ENCODE measurements around the gene ADSS1.
A peak's percentile ranks its signal among the peaks of the same experiment; 100 is the strongest.

Gene ADSS1

GRCh38 chr14:104687601-104688504 lies 36.2 kb upstream of the ADSS1 start:
- DNase-seq: peak; percentile 15

DNA sequence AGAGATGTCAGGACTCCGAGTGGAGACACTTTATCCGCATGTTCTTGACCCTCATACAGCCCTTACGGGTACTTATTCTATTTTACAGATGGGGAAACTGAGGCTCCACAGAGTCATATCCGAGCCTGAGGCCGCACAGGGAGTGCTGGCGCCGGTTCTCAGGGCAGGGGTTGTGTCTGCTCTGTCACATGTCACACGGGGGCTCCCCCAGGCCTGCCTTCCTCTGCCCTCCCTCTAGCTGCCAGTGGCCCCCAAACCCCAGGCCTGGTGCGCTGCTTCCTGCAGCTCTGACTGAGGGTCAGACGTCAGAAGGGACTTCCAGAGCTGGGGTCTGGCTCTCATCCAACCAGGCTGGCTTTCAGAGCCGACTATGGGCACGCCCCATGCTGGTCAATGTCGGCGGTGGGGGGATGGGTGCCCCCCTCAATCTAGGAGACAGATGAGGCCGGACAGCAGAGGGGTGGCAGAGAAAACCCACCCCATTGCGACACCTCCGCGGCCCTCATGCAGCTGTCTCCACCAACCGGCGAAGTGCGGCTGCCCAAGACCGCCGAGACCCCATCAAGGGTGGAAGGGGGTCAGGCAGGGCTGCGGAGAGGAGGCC lies 35.4 kb upstream of the ADSS1 start:
- DNase-seq: no peak

GRCh38 chr14:104689109-104689880 lies 34.7 kb upstream of the ADSS1 start, which contains the start of gene INF2:
Gene INF2 (plus strand): TSS chr14:104689618. CDS start chr14:104701366, 11,748 bp downstream.
- peak; percentile 34 for DNase-seq

DNA sequence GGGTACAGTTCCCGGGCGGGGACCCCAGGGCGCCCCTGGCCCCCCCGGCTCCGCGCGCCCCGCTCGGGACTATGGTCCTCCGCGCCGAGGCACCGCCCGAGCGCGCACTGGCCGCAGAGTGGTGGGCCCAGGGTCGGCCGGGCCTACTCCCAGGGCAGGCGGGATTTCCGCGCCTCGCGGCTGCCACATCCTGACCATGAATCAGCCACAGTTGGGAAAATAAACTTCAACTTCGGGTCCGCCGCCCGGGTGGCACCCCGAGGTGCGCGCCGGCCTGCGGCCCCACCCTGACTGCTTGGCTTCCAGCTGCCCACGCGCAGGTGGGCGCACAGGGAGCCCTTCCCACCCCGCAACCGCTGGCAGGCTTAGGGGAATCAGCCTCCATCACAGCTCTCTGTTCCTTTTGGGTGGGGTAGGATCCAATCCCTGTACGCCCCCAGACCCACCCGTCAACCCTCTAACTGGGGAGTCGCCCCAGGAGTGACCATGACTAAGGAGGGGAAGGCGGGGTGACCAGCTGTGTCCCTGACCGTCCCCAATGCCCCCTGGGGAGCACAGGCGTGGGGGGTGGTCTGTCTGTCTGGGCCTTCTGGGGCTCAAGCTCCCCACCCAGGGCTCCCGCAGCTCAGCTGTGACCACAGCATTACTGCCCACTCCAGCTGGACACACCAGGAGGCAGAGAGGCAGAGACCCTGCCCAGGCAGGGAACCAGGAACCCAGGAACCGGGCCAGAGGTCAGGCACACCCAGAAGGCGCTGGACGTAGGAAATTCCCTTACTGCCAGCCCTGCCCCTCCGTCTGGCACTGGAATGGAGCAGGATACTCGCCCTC lies 33.9 kb upstream of the ADSS1 start:
- DNase-seq: no peak

- DNase-seq: no peak
Measured at GRCh38 chr14:104690861-104691455, 33.1 kb upstream of the ADSS1 start.

DNA sequence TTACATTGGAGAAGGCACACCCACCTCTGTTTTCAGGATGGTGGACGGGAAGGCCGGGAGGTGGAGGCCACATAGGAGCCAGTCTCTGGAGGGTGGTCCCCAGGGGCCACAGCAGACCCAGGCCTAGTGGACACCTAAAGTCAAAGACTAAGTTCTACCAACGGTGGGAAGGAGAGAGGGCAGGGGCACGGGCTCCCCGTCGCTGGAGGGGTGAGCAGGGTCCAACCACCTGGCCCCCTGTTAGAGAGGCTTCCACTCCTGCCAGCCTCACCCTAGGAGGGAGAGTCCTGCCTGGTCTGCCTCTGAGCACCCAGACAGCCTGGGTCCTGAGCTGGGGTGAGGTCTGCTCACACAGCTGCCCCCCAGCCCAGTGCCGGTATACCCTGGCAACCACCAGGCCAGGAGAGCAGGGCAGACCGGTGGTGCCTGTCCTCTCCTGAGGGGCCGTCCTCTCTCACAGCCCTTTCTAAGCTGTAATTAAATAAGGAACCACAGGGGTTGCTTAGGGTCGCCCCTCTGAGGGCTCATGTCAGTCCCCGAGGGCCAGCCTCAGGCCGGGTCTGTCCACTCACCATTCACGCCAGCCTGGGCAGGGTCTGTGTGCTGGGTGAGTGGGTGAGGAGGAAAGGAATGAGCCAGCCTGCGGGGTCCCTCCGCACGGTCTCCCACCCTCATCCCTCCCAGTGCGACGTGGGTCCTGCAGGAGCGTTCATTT lies 32.3 kb upstream of the ADSS1 start:
- DNase-seq: no peak

DNA sequence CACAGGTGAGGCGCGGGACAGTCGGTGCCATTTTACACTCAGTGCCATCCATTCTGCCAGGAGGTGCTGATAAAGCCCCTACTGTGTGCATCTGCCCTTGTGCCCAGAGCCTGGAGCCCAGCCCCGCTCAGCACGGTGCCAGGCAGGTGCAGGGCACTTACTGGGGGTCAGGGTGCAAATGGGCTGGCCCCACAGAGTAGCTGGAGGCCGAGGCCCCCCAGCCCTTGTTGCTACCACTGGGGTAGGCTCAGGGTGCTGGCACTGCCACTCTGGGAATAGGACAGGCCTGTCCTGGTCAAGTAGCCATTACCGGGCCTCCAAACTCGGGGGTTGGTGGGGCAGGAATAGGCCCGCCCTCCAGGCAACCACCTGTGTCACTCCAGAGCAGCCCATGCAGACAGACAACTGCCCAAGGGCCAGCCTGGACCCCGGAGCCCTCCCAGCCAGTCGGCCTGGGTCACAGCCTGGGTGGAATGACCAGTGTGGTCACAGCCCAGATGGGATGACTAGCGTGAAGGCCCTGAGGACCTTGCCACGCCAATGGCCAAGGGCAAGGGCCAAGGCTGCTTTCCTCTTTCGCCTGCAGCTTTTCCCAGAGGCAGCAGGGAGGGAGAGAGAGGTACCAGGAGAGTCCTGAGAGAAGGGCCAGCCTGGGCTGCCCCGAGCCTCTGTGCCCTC lies 31.6 kb upstream of the ADSS1 start:
- DNase-seq: no peak

DNA sequence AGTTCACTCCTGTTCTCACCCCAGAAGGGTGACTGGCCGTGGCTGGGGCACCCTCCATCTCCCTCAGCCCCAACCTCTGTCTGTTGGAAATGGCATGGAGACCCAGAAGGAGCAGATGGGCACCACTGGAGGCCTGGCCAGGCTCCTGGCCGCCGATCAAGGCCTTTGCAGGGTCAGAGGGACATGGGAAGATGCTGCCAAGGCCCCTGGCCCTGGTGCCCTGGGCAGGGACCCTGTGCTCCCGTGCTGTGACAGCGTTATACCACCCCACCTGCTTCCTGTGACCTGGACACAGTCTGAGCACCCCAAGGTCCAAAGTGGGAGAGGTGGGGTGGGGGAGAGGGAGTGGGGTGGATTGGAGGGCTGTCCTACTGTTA lies 31.1 kb upstream of the ADSS1 start:
- no peak for DNase-seq

DNA sequence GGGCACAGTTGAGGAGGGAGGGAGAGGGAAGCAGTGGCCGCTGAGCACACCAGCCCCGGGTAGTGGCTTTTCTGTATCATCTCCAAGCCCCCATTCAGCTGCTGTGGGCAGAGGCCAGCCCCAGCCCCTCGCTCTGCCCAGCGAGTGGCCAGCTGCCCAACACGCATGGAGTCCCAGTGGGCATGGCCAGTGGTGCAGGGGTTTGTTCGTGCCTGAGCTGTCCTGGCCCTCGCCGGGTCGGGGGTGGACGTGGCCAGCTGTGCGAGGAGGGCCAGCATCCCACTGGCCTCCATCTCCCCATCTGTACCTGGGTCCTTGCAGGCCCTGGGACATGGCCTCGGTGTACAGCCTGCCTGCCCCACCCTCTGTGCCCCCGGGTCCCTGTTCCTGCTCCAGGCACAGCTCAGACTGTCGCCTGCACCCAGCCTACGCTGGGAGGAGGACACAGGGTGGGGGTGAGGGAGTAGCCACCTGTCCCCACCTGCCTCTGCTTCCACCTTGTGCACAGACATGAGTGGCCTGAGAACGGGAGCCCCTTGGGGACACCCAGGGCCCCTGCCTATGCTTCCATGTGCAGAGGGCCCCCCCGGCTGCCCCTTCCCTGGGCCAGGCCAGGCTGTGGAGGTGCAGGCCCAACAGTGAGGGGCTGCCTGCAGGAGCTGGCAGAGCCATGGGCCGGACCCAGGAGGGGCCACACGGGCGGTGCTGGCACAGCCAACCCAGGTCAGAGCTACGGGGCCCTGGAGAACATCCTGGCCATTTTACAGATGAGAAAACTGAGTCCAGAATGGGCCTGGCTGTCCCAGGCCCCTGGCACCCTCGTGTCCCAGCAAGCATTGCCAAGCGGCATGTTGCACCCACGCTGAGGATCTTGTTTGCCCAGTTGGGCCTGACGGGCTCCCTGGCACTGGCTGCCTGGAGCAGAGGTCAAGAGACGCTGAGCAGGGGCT lies 30.3 kb upstream of the ADSS1 start:
- DNase-seq: no peak

DNA sequence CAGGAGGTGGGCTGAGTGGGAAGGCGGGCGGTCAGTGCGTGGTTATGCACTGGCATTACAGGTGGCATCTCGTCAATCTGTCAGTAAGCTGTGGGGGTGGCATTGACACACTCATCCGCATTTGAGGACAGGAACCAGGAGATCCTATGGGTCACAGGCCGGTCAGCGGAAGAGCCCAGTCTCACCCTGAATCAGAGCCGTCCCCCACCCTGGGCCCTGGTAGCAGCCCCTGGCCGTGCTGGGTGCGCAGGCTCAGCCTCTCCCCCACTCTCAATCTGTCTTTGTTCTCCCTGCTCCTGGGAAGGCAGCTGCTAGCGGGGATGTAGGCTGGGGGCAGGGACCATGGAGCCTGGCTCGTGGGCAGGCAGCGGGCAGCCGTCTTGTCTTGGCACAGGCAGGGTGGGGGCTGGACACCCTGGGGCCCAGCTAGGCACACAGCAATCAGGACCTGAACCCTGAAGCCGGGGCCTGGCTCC lies 29.5 kb upstream of the ADSS1 start:
- DNase-seq: no peak

DNA sequence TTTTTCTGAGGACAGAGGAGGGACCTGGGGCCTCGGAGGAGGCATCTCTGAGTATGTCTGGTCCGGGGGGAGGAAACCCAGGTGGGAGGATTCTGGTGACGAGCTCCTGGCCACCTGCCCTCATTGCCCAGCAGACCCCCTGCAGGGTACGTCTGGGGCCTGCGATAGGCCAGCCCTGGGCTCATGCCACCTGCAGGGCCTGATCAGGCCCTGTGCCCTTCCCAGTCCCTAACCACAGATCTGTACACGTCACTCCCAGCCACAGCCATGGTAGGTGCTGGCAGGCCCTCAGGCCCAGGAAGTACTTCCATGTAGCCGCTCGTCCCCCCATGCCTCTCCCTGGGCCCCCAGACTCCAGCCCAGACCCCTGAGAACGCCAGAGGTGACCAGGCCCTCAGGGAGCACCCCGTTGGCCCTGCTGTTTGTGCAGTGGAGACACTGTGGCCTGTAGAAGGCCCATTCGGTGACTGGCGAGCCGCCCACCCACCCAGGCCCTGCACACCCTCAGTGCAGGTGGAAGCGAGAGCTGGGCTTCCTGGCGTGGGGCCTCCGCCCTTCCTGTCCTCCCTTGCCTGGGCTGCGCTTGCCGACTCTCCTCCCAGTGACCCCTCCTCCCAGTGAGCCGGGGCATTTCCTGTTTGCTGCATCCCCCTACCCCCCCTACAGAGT lies 28.9 kb upstream of the ADSS1 start:
- peak; percentile 22 for DNase-seq

DNA sequence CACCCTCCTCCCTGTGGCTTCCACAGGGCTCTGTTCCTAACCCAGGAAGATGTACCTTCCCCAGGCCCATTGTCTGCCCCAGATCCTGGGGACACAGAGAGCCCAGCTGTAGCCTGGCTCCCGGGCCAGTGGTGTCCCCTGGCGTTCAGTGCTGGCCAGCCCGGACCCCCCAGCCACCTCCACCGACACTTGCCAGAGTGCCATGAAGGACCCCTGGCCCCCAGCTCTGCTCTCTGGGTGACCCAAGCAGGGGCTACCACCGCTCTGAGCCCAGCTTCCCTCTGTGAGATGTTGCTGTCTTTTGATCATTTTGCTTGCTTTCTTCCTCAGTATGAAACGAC lies 28.4 kb upstream of the ADSS1 start:
- DNase-seq: no peak

DNA sequence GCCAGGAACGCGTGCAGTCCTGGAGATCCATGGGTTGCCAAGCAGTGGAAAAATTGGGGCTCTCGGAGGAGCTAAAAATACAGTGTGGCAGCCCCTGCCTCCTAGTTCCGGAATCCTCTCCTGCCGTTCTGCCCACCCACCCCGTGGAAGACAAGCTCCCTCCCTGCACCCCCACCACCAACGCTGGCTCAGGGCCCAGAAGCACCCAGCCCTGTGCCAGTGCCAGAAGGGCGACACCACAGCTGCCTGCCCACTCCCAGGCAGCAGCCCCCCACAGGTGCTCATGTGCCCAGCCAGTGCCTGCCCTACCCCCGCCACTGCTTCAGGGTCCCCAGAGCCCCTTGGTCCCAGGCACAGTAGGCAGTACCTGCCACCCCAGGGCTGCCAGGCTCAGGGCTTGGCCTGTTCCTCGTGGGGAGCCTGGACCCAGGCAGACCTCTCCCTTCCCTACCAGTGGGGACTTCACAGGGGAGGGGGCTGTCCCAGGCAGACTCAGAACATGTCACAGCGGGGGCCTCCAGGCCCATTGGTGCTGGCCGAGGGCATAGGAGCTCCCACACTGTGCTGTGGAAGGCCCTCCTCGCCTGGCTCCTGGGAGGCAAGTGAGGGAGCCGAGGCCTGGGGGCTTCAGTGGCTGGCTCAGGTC lies 27.2 kb upstream of the ADSS1 start:
- DNase-seq: no peak

- DNase-seq: no peak
Measured at GRCh38 chr14:104697317-104697703, 26.7 kb upstream of the ADSS1 start.

GRCh38 chr14:104697892-104698583 lies 26.0 kb upstream of the ADSS1 start:
- DNase-seq: no peak

GRCh38 chr14:104698688-104699425 lies 25.2 kb upstream of the ADSS1 start:
- no peak for DNase-seq

DNA sequence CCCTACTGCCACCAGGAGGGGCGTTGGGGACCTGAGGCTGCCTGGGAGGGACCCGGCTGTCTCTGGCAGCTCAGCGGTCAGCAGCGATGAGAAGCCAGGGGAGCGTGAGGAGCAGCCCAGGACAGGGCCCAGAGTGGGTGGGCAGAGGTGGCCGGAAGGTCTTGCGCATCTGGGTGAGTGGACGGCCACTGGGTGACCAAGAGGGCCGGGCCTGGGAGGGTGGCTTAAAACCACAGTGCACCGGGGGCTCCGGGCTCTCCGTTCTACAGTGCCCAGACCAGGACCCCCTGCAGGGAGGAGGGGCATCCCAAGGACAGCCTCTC lies 24.6 kb upstream of the ADSS1 start:
- no peak for DNase-seq

Measured in NCI-H345 (cell line).